Neutrophil (primary cell): ENCODE data around the gene CHORDC1.

Source experiments
- H3K27ac ChIP-seq: fragments of 200-600 bp; sonication (generic); 2 replicates; pipeline ENCODE4 v1.5.1; 2016; ENCODE audit warnings: mild to moderate bottlenecking, moderate library complexity
- H3K27me3 ChIP-seq: fragments of 200-600 bp; sonication (generic); 2 replicates; pipeline ENCODE4 v1.6.0; 2016; ENCODE audit warnings: mild to moderate bottlenecking
- H3K36me3 ChIP-seq: fragments of 200-600 bp; sonication (generic); 2 replicates; pipeline ENCODE4 v1.5.1; 2017
- H3K4me1 ChIP-seq, 2 experiments: fragments of 200-600 bp in 1 of 2; sonication (generic) in 1 of 2; 1 replicate in 1 of 2; 2 replicates in 1 of 2; pipeline versions ENCODE4 v1.5.1 to v1.6.1; 2013 to 2016; ENCODE audit warnings: low read depth in 1 of 2, low read length in 1 of 2, mild to moderate bottlenecking in 1 of 2, moderate library complexity in 1 of 2; ENCODE audit not compliant: control insufficient read depth in 1 of 2, insufficient read depth in 1 of 2
- H3K4me3 ChIP-seq, 2 experiments: fragments of 200-600 bp in 1 of 2; sonication (generic) in 1 of 2; 1 replicate in 1 of 2; 2 replicates in 1 of 2; pipeline ENCODE4 v1.5.1; 2013 to 2016; ENCODE audit warnings: low read depth in 1 of 2, low read length in 1 of 2, mild to moderate bottlenecking in 1 of 2, moderate library complexity in 1 of 2
- H3K9me3 ChIP-seq: fragments of 200-600 bp; sonication (generic); 2 replicates; pipeline ENCODE4 v1.5.1; 2016
- CTCF ChIP-seq: fragments of 200-600 bp; sonication (generic); IDR thresholded peaks from 2 replicates; pipeline ENCODE4 v1.5.1; 2016; ENCODE audit warnings: antibody characterized with exemption

CHORDC1 gene

GRCh38 chr11:90237004-90237403, 14.2 kb upstream of the CHORDC1 start:
- no peaks in the 10 kb centered on the region for H3K9me3 ChIP-seq
- TF ChIP-seq CTCF: no peak
- H3K4me1 ChIP-seq: no peaks in the 10 kb centered on the region
- no peak overlapping the region for H3K4me3 ChIP-seq
- peaks cover 9% of the 10 kb centered on the region for H3K27me3 ChIP-seq
- no peak overlapping the region for H3K27ac ChIP-seq
- H3K36me3 ChIP-seq: no peaks in the 10 kb centered on the region

GRCh38 chr11:90235526-90235925, 12.7 kb upstream of the CHORDC1 start:
- TF ChIP-seq CTCF: no peak
- Histone ChIP-seq H3K36me3 (no peaks in the 10 kb centered on the region), H3K27me3 (peaks cover 9% of the 10 kb centered on the region), H3K4me3 (no peak overlapping the region), H3K9me3 (no peaks in the 10 kb centered on the region), H3K27ac (no peak overlapping the region), H3K4me1 (no peaks in the 10 kb centered on the region)

- H3K4me1 ChIP-seq: no peaks in the 10 kb centered on the region
- no peaks in the 10 kb centered on the region for H3K36me3 ChIP-seq
- no peak overlapping the region for H3K27ac ChIP-seq
- H3K4me3 ChIP-seq: no peak overlapping the region
- H3K27me3 ChIP-seq: peaks cover 9% of the 10 kb centered on the region
- H3K9me3 ChIP-seq: no peaks in the 10 kb centered on the region
- no peak for TF ChIP-seq CTCF
Measured at GRCh38 chr11:90234977-90235376, 12.1 kb upstream of the CHORDC1 start.

GRCh38 chr11:90229791-90230190, 6.9 kb upstream of the CHORDC1 start:
- H3K27me3 ChIP-seq: peaks cover 1% of the 10 kb centered on the region
- H3K36me3 ChIP-seq: no peaks in the 10 kb centered on the region
- H3K9me3 ChIP-seq: no peaks in the 10 kb centered on the region
- no peak overlapping the region for H3K27ac ChIP-seq
- H3K4me3 ChIP-seq: no peak overlapping the region
- no peak for TF ChIP-seq CTCF
- no peaks in the 10 kb centered on the region for H3K4me1 ChIP-seq

- H3K4me1 ChIP-seq: peaks cover 4 to 5% of the 10 kb centered on the region in 2 experiments
Measured at GRCh38 chr11:90228056-90228455, 5.2 kb upstream of the CHORDC1 start.

More at GRCh38 chr11:90228056-90228455, 5.2 kb upstream of the CHORDC1 start:
- H3K27me3 ChIP-seq: no peaks in the 10 kb centered on the region
- no peak overlapping the region for H3K4me3 ChIP-seq
- no peak for TF ChIP-seq CTCF
- H3K36me3 ChIP-seq: no peaks in the 10 kb centered on the region
- H3K9me3 ChIP-seq: no peaks in the 10 kb centered on the region
- H3K27ac ChIP-seq: no peak overlapping the region
